ENCODE results near the gene OR5AS1.

OR5AS1 gene

DNA sequence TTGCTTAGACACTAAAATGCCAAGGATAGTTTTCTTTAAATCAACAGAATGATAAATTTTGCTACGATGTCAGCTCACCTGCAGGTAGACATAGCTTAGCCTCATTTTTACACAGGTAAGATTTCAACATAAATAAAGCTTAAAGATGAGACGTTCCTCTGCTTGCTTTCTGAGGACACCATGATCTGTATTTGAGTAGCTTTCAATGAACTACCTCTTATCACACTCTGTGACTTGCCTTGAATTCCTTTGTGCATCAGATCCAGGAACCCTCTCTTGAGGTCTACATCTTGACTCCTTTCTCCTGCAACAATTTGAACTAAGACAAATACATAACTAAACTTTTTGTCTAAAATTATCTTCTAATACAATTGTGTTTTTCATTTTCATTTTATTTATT is 39.5 kb downstream of the OR5AS1 start:
- H3K4me3 ChIP-seq (ENCODE audit: insufficient read length, low read depth) = no peak overlapping the region
- no peaks in the 10 kb centered on the region for H3K36me3 ChIP-seq (ENCODE audit: insufficient read depth, insufficient read length, low read length)
- no peaks in the 10 kb centered on the region; the same call in 1 of the 2 replicates for H3K9me3 ChIP-seq (ENCODE audit: insufficient read depth, low read length)
- no peak for DNase-seq (ENCODE audit: low read depth, low spot score)
- H3K4me1 ChIP-seq (ENCODE audit: insufficient read depth, insufficient read length) = no peaks in the 10 kb centered on the region
- TF ChIP-seq YY1 (IDR thresholded peaks at IDR 0.05; ENCODE audit: insufficient read depth, insufficient read length) = no peak
- no peak for TF ChIP-seq SUZ12 (IDR thresholded peaks at IDR 0.05; ENCODE audit: extremely low read depth, insufficient read depth, insufficient read length)
- TF ChIP-seq ZNF274 (IDR thresholded peaks at IDR 0.05; ENCODE audit: low read depth, low read length) = no peak
- no peaks in the 10 kb centered on the region for H3K27me3 ChIP-seq (ENCODE audit: insufficient read depth, insufficient read length)
- no peak overlapping the region for H3K9ac ChIP-seq (ENCODE audit: insufficient read length, low read depth)

Measured in NT2/D1 (cell line).